Measurements from ENCODE around the gene CTDP1.
A peak's percentile ranks its signal among the peaks of the same experiment; 100 is the strongest.

CTDP1 gene

GRCh38 chr18:79644006-79644665, 35.5 kb upstream of the CTDP1 start:
- DNase-seq, result peak; percentile 4

DNA sequence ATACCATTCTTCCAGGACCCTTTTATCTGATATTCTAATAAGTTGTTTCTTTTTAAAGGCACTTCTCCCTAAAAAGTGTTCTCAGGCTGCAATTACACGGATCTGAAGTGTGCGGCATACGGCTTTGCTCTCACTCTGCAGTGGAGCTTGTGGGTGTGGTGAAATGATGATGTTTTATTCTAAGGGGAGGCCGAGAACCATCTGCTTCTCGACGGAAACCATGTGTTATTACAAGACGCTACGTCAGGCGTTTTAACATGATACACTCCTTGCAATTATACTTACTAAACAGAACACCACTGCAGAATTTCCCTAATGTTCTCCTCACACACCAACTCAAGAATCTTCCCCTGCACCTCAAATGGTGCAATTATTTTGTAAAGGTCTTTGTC, 34.9 kb upstream of the CTDP1 start:
- no peak for DNase-seq

DNA sequence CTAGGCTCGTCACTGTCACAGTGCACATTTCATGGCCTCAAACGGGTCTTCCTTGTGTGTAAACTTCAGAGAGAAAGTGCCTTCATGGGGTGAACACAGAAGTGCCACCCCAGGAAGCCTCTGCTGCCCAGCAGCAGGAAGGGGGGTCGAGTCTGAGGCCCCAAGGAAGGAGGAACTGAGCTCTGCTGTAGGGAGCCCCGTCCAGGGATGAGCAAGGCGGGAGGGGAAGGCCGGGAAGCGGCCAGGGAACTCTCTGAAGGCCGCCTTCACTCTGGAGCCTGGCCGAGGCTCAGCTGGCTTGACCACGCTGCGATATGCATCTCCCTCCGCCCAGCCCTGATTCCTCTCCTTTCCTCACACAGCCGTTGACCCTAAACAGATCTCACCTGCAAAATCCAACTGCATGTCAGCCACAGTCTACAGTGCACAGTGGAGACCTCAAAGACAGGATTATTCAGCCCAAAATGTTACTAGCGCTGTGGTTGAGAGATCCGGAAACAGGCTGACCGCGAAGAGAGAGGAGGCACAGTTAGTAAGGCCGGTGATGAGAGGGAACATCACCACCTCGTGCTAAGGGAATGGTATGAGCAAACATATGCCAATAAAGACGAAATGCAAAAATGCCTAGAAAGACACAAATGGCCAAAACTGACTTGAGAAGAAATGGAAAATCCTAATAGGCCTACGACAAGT, 34.2 kb upstream of the CTDP1 start:
- DNase-seq, result no peak

DNA sequence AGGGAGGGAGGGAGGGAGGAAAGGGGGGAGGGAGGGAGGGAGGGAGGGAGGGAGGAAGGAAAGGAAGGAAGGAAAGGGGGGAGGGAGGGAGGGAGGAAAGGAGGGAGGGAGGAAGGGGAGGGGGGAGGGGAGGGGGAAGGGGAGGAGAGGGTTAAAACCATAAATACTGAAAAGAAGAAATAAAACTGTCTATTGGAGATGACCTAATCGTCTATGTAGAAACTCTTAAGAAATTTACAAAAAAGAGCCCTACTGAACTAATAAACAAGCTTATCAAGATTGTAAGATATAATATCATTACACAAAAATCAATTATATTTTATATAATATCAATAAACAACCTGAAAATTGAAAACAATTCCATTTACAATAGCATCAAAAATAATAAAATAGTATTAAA, 32.3 kb upstream of the CTDP1 start:
- no peak for DNase-seq

GRCh38 chr18:79650959-79651358, 28.6 kb upstream of the CTDP1 start:
- DNase-seq, result no peak

- DNase-seq, result no peak
Observed at GRCh38 chr18:79657342-79657996, 22.1 kb upstream of the CTDP1 start.

DNA sequence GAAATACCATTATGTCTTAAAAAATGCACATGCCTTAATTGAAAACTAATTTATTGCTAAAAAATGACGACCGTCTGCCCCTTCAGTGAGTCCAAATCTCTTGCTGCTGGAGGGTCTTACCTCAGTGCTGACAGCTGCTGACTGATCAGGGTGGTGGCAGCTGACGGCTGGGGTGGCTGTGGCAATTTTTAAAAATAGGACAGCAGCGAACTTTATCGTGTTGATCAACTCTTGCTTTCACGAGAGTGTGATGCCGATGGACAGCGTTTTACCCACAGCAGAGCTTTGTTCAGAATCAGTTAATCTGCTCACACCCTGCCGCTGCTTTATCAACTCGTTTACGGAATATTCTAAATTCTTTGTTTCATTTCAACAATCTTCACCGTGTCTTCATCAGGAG, 21.2 kb upstream of the CTDP1 start:
- no peak for DNase-seq

DNA sequence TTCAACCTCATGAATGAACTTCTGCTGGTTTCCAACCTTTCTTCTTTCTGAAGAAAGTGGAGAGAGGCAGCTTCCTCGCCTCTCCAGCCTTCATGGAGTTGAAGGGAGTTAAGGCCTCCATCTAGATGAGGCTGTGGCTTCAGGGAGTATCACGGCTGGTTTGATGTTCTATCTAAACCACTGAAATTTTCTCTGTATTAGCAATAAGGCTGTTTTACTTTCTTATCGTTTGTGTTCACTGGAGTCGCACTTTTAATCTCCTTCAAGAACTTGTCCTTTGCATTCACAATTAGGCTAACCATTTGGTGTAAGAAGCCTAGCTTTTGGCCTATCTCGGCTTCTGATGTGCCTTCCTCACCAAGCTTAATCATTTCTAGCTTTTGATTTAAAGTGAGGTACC, 19.9 kb upstream of the CTDP1 start:
- DNase-seq, result no peak

GRCh38 chr18:79662034-79662433, 17.6 kb upstream of the CTDP1 start:
- no peak for DNase-seq

DNA sequence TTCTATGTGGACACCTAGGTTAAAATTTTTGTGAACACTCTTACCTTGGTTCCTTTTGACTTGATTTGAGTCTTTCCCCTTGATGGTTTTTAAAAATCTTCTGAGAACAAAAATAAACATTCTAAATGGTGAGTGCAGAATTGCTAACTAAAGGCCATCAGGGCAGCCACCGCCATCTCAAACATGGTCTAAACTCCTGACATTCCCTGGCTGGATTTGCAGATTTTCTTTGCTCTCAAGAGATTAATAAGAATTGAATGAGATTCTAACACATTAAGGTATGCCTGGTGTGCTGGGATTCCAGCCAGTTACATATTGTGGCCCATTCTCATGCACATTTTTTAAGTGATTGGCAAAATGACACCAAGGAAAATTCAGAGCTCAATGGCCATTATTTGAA, 17.2 kb upstream of the CTDP1 start:
- DNase-seq, result no peak

DNA sequence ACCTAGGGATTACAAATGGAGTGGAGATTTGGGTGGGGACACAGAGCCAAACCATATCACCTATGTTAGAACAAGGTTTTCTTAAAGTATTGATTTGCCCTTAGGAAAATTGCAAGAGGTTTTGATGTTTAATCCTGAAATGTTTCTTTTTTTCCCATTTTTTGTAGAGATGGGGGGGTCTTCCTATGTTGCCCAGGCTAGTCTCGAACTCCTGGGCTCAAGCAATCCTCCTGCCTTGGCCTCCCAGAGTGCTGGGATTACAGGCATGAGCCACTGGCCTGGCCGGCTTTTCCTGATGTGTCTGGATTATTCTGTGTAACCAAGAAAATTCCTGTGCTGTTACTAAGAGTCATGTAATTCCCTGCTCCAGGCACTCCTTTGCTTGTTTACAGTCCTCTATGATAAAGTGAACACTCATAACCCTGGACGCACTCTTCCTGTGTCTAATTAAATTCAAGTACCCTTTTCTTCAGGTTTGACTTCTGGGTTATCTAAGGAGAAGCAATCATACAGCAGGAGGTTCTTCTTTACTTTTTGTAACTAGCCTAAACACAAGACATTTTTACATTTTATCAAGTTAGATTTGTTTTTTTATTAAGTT, 15.0 kb upstream of the CTDP1 start:
- no peak for DNase-seq

GRCh38 chr18:79668203-79668602, 11.4 kb upstream of the CTDP1 start:
- DNase-seq, result no peak

GRCh38 chr18:79672490-79673276, 6.9 kb upstream of the CTDP1 start:
- DNase-seq, result no peak

DNA sequence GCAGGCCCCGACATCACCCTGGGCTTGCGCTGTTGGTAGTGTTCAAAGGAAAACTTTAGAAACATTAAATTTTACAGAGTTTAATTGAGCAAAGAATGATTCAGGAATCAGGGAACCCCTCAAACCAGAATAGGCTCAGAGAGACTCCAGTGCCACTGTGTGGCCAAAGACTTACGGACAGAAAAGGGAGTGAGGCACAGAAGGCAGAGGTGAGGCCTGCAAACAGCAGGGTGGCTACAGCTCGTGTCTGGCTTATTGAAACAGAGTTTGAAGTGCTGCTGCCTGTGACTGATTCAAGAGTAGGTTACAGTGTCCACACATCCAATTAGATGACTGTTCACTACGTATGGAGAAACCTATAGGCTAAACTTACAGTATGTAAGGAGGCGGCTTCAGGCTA, 2.4 kb upstream of the CTDP1 start:
- DNase-seq, result no peak

- DNase-seq, result no peak
Observed at GRCh38 chr18:79677840-79678239, 1.8 kb upstream of the CTDP1 start.

DNA sequence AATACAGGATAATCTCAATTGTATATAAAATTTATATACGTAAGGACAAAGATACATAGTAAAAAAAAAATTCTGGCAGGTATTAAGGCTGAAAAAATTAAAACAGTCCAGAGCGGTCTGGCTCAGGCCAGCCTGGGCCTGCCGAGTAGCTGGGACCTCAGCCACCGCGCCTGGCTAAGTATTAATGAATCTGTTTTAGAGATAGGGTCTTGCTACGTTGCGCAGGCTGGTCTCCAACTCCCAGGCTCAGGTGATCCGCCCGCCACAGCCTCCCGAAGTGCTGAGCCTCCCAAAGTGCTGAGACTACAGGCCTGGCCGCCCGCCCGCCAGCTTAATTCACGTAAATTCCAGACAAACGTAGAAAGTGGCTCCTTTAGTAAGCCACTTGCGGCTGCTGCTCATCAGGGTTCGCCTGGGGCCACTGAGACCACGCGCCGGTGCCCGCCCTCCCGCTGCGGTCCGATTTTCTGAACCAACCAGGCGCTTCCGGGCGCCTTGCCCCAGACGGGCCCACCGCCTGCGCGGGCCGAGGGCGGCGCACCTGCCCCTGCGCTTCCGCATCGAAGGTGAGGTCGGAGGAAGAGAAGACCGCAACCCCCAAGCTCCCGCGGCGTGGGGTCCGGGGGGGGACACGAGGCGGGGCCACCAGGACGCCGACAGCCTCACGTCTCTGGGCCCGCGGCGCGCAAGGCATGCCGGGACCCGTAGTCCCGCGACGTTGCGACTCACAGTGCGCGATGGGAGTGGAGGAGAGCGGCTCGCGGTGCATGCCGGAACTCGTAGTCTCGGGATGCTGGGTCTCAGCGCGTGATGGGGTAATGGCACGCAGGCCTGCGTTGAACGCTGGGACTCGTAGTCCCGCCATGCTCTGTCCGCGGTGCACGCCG, 695 bp upstream of the CTDP1 start:
- DNase-seq, result peak; percentile 85

- DNase-seq, result no peak
Observed at GRCh38 chr18:79680100-79680879, 687 bp downstream of the CTDP1 start.

- no peak for DNase-seq
Observed at GRCh38 chr18:79680891-79681339, 1.3 kb downstream of the CTDP1 start.

DNA sequence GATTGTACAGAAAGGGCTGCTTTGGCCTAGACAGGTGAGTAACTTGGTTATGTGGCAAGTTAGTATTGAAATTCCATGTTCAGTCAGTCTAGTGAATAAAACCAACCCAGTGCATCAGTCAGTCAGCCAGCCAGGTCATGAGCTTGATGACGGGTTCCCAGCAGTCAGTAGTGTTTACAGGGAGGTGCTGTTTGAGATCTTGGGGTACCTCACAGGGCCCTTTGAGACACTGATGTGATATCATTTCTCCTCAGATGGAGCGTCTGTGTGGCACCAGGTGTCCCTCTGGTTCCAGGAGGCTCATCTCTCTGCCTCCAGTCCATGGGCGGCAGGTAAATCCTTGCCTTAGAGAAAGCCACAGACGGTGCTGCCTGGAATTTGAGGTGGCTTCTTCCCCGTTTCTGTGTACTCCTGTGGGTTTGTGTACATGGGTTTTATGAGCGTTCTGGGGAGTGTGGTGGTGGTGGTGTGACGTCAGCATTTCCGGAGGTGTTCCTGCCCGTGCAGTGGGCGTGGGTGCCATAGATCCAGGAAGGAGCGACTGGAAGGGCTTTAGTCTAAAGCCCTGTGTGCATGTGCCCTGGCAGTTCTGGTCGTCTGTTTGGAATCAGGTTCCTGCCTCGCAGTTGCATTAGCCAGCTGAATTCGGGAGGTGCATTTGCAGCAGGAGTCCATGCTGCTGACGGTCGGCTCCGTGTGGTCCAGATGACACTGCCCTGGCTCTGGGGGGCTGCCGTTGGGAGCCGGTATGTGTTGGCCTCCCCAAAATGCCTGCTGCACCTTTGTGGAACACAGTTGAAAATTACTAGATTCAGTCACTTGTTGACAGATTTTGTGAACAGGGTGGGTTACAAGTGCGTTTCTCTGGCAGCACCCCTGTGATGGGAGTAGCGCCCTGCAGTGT, 2.1 kb downstream of the CTDP1 start:
- DNase-seq, result no peak

- DNase-seq, result no peak
Observed at GRCh38 chr18:79682481-79682880, 2.9 kb downstream of the CTDP1 start.
